GM19328 (cell line): Measurements from ENCODE around the gene MSI2.
"Not testable (repeated sequence)": the region's sequence is repeated elsewhere in the genome, so short reads cannot be mapped to it uniquely, and the experiment has no call there.

Source experiments
- ATAC-seq: cut with Tn5 transposase; IDR thresholded peaks from one replicate; pipeline ENCODE4 v1.9.1; 2021; ENCODE audit warnings: mild to moderate bottlenecking, moderate library complexity; ENCODE audit not compliant: unreplicated experiment

The MSI2 gene

GRCh38 chr17:57490111-57490845 is 234.0 kb downstream of the MSI2 start:
- no peak for ATAC-seq

GRCh38 chr17:57490890-57491289 is 234.6 kb downstream of the MSI2 start:
- no peak for ATAC-seq

- ATAC-seq, result no peak
Measured at GRCh38 chr17:57493171-57493570, 236.8 kb downstream of the MSI2 start.

GRCh38 chr17:57493625-57494024 is 237.3 kb downstream of the MSI2 start:
- ATAC-seq, result no peak

GRCh38 chr17:57494443-57494842 is 238.1 kb downstream of the MSI2 start:
- ATAC-seq, result no peak

GRCh38 chr17:57495771-57496170 is 239.4 kb downstream of the MSI2 start:
- no peak for ATAC-seq

- no peak for ATAC-seq
Measured at GRCh38 chr17:57496382-57496781, 240.1 kb downstream of the MSI2 start.

- no peak for ATAC-seq
Measured at GRCh38 chr17:57498443-57498842, 242.1 kb downstream of the MSI2 start.

GRCh38 chr17:57499221-57499620 is 242.9 kb downstream of the MSI2 start:
- ATAC-seq, result not testable (repeated sequence)

GRCh38 chr17:57499648-57500049 is 243.3 kb downstream of the MSI2 start:
- ATAC-seq, result no peak

- no peak for ATAC-seq
Measured at GRCh38 chr17:57501016-57501415, 244.7 kb downstream of the MSI2 start.

GRCh38 chr17:57502022-57502421 is 245.7 kb downstream of the MSI2 start:
- ATAC-seq, result no peak

- ATAC-seq, result no peak
Measured at GRCh38 chr17:57502811-57503241, 246.5 kb downstream of the MSI2 start.

- no peak for ATAC-seq
Measured at GRCh38 chr17:57504208-57504607, 247.9 kb downstream of the MSI2 start.

GRCh38 chr17:57505841-57506773 is 249.8 kb downstream of the MSI2 start:
- no peak for ATAC-seq

GRCh38 chr17:57506774-57507127 is 250.4 kb downstream of the MSI2 start:
- no peak for ATAC-seq

GRCh38 chr17:57507828-57508227 is 251.5 kb downstream of the MSI2 start:
- no peak for ATAC-seq

GRCh38 chr17:57508671-57509070 is 252.3 kb downstream of the MSI2 start:
- no peak for ATAC-seq

- no peak for ATAC-seq
Measured at GRCh38 chr17:57511475-57512123, 255.3 kb downstream of the MSI2 start.

GRCh38 chr17:57512258-57512657 is 255.9 kb downstream of the MSI2 start:
- ATAC-seq, result no peak

- ATAC-seq, result no peak
Measured at GRCh38 chr17:57512691-57513090, 256.4 kb downstream of the MSI2 start.

- no peak for ATAC-seq
Measured at GRCh38 chr17:57513569-57513968, 257.2 kb downstream of the MSI2 start.
